ENCODE results near the gene TNNI2. TPM values are rescaled to one million over a fixed set of nuclear protein-coding genes. Genes with fewer than 3 reads are reported as not detected.

Gene TNNI2
- total and polyA plus RNA-seq, 10 of the 15 experiments (the other 5 are each of a cell fraction or from before 2014, with no cell fraction given) = 0.14 to 0.79 (median 0.37) TPM; not detected in 4

DNA sequence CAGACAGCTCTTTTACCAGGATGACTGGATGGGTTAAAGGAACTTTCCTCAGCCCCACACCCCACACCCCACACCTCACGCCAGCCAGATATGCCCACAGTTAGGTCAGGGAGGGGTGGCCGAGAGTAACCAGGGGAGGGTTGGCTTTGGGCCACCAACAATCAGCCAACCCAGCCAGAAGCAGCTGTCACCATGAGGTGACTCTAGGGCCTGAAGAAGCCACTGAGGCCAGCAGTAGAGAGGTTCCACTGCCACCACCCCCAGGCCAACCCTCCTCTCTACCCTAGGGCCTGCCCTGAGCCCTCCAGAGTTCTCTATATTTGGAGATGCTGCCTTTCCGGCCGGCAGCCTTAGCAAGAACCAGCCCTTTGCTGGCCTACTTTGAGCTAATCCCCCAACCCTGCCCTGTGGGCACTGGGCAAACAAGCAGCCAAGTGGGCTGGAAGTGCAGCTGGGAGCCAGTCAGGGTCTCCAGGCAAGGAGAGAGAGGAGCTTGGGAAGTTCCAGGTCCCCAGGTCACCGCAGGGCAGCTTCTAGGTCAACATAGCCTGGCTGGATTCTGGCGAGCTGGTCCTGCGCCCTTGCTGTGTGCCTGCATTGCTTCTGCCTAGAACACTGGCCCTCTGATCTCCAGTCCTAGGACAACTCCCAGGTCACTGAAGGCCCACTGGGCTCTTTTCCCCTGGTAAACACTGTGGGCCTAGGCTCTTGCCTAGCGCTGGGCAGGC, 16.0 kb upstream of the TNNI2 start (continued):
- no peak for TF ChIP-seq CUX1 (IDR thresholded peaks at IDR 0.05; ENCODE audit: insufficient replicate concordance, low read depth, low read length)
- no peak for TF ChIP-seq EGR1 (IDR thresholded peaks at IDR 0.05; ENCODE audit: borderline replicate concordance in 1 of 2, low read depth in 2 of 2, low read length in 2 of 2)
- no peak for TF ChIP-seq SMARCA5 (IDR thresholded peaks at IDR 0.05)
- TF ChIP-seq IRF5 (IDR thresholded peaks at IDR 0.05; ENCODE audit: borderline replicate concordance) = no peak
- TF ChIP-seq SMC3 (IDR thresholded peaks at IDR 0.05; ENCODE audit: borderline replicate concordance, low read length) = no peak
